ENCODE data around the gene SLC36A4. TPM values are rescaled to one million over a fixed set of nuclear protein-coding genes. Genes with fewer than 3 reads are reported as not detected.
A peak's percentile ranks its signal among the peaks of the same experiment; 100 is the strongest.

Gene SLC36A4
- total RNA-seq, 5 donors from 2014 or later (not counting 1 experiment from before 2014, with no cell fraction given): 13.3 to 21.8 (median 14.6) TPM

- no peaks in the 10 kb centered on the region for H3K36me3 ChIP-seq (ENCODE audit: control insufficient read depth in 2 of 2, extremely low read depth in 1 of 2, insufficient read depth in 1 of 2, low read length in 1 of 2)
- no peaks in the 10 kb centered on the region for H3K4me1 ChIP-seq (ENCODE audit: control insufficient read depth in 1 of 2, extremely low read depth in 1 of 2, insufficient read depth in 2 of 2, low read length in 2 of 2)
- no peaks in the 10 kb centered on the region for H3K9me3 Mint-ChIP-seq
- peaks cover 28 to 36% of the 10 kb centered on the region in 2 donors for H3K27me3 Mint-ChIP-seq
- H3K27me3 ChIP-seq (replicated peaks in 1 of 2; ENCODE audit: control insufficient read depth in 2 of 2, extremely low read depth in 1 of 2, insufficient read depth in 2 of 2, low read length in 1 of 2): peaks cover 0 to 6% of the 10 kb centered on the region in 2 experiments
- DNase-seq (peak in 34 of 35 experiments; percentile 15 to 76 (median 46)), ATAC-seq (replicated peaks in 1 of 4) (peak; percentile 85 to 93 (median 90))
- no peaks in the 10 kb centered on the region for H3K9me3 ChIP-seq
- H3K4me3 ChIP-seq (ENCODE audit: control insufficient read depth in 1 of 2, extremely low read depth in 1 of 2, low read length in 1 of 2): no peak overlapping the region
- CTCF ChIA-PET: interaction anchor here (0.6 to 1.8 kb wide), 12 partner anchors 9 to 1834 kb away, joined by 3 to 9 read pairs (median 3); partner anchors contain the start of gene C11orf97 (in 1 of the 2)
- POLR2A ChIA-PET: no interaction called here
- H3K27ac Mint-ChIP-seq: no peak overlapping the region
- 21% methylated on average over 4 of the region's 4 CpGs for WGBS (ENCODE audit: insufficient coverage)
- H3K4me1 Mint-ChIP-seq: no peaks in the 10 kb centered on the region
- no peak overlapping the region for H3K4me3 Mint-ChIP-seq
- H3K36me3 Mint-ChIP-seq: no peaks in the 10 kb centered on the region
- H3K27ac ChIP-seq (ENCODE audit: low read length): no peak overlapping the region
These were observed 36.9 kb upstream of the SLC36A4 start for GRCh38 chr11:93234602-93235207.

DNA sequence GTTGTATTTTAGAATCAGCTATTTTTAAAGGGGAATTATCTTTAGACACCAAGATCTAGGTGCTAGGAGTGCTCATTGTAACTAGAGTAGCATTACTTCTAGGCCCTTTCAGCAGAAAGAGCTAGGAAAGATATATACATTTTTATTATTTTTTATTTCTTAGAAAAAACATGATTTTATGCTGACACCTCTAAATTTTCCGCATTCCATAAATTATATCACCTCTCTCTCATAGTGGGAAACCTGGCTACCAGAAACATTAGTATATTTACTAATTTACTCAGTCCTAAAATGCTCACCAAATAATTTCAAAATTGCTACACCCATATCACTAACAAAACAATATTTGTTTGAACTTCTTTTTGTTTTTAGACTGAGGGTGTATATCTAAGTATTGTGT, 32.1 kb upstream of the SLC36A4 start:
- H3K36me3 Mint-ChIP-seq: no peaks in the 10 kb centered on the region
- no peaks in the 10 kb centered on the region for H3K9me3 Mint-ChIP-seq
- H3K4me1 ChIP-seq (ENCODE audit: control insufficient read depth in 1 of 2, extremely low read depth in 1 of 2, insufficient read depth in 2 of 2, low read length in 2 of 2): no peaks in the 10 kb centered on the region
- peaks cover 0 to 6% of the 10 kb centered on the region in 2 experiments for H3K27me3 ChIP-seq (replicated peaks in 1 of 2; ENCODE audit: control insufficient read depth in 2 of 2, extremely low read depth in 1 of 2, insufficient read depth in 2 of 2, low read length in 1 of 2)
- H3K4me3 Mint-ChIP-seq: no peak overlapping the region
- no peaks in the 10 kb centered on the region for H3K4me1 Mint-ChIP-seq
- ChIA-PET CTCF (no interaction called here), POLR2A (no interaction called here)
- no peak overlapping the region for H3K4me3 ChIP-seq (ENCODE audit: control insufficient read depth in 1 of 2, extremely low read depth in 1 of 2, low read length in 1 of 2)
- no peaks in the 10 kb centered on the region for H3K36me3 ChIP-seq (ENCODE audit: control insufficient read depth in 2 of 2, extremely low read depth in 1 of 2, insufficient read depth in 1 of 2, low read length in 1 of 2)
- no CpG with 5 or more reads among the region's 1 CpG for WGBS (ENCODE audit: insufficient coverage)
- DNase-seq (no peak), ATAC-seq (replicated peaks in 1 of 4) (no peak)
- no peak overlapping the region for H3K27ac Mint-ChIP-seq
- peaks cover 0 to 5% of the 10 kb centered on the region in 2 donors for H3K27me3 Mint-ChIP-seq
- no peaks in the 10 kb centered on the region for H3K9me3 ChIP-seq
- H3K27ac ChIP-seq (ENCODE audit: low read length): no peak overlapping the region

DNA sequence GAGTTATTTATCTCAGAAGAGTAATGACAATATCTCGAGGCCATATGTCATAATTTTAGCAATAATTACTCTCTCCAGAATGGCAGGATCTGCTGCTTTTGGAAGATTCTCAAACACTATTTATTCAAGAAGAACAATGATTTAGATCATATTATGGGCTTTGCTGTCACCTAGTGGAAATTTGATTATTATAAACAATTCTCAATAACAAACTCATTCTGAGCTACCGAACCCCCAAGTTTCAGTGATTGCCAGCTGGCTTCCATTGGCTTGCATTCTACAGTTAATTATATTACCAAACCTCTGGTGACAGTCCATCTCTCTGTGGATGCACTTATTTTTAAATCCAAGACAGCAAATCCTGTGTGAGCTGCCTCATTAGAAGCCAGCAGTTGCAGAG, 27.9 kb upstream of the SLC36A4 start:
- Mint-ChIP-seq H3K27ac (no peak overlapping the region), H3K36me3 (no peaks in the 10 kb centered on the region), H3K4me3 (no peak overlapping the region), H3K9me3 (no peaks in the 10 kb centered on the region), H3K4me1 (no peaks in the 10 kb centered on the region), H3K27me3 (peaks cover 4 to 9% of the 10 kb centered on the region in 2 donors)
- Histone ChIP-seq H3K4me3 (ENCODE audit: control insufficient read depth in 1 of 2, extremely low read depth in 1 of 2, low read length in 1 of 2) (no peak overlapping the region), H3K27ac (ENCODE audit: low read length) (no peak overlapping the region), H3K27me3 (replicated peaks in 1 of 2; ENCODE audit: control insufficient read depth in 2 of 2, extremely low read depth in 1 of 2, insufficient read depth in 2 of 2, low read length in 1 of 2) (peaks cover 0 to 5% of the 10 kb centered on the region in 2 experiments), H3K4me1 (ENCODE audit: control insufficient read depth in 1 of 2, extremely low read depth in 1 of 2, insufficient read depth in 2 of 2, low read length in 2 of 2) (no peaks in the 10 kb centered on the region), H3K9me3 (no peaks in the 10 kb centered on the region), H3K36me3 (ENCODE audit: control insufficient read depth in 2 of 2, extremely low read depth in 1 of 2, insufficient read depth in 1 of 2, low read length in 1 of 2) (no peaks in the 10 kb centered on the region)
- DNase-seq (peak in 1 of 35 experiments; percentile 47), ATAC-seq (replicated peaks in 1 of 4) (no peak)
- no CpG with 5 or more reads among the region's 2 CpGs for WGBS (ENCODE audit: insufficient coverage)
- POLR2A ChIA-PET: no interaction called here
- CTCF ChIA-PET: interaction anchor here (0.6 to 1.3 kb wide), 8 partner anchors 9 to 448 kb away, joined by 3 to 7 read pairs (median 4); partner anchors contain the start of gene SLC36A4 (in 1 of the 2)

DNA sequence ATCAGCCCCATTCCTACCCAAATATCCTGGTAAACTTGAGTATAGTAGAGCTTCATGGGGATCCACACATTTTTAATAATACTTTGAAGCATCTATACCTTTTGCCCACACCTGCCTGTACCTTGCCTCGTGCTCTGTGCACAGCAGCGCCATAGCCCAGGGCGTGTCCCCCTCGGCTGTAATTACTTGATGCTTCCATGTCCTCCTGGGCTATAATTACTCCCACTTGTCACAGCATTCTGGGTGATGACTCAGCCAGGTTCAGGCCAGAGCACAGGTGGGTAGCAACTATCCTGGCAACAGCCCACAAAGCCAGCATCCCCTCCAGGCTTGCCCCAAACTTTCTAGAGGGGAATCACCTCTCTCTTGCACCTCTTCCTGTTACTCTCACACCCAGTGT, 23.7 kb upstream of the SLC36A4 start:
- Histone ChIP-seq H3K4me3 (ENCODE audit: control insufficient read depth in 1 of 2, extremely low read depth in 1 of 2, low read length in 1 of 2) (no peak overlapping the region), H3K27ac (ENCODE audit: low read length) (no peak overlapping the region), H3K4me1 (ENCODE audit: control insufficient read depth in 1 of 2, extremely low read depth in 1 of 2, insufficient read depth in 2 of 2, low read length in 2 of 2) (no peaks in the 10 kb centered on the region), H3K36me3 (ENCODE audit: control insufficient read depth in 2 of 2, extremely low read depth in 1 of 2, insufficient read depth in 1 of 2, low read length in 1 of 2) (no peaks in the 10 kb centered on the region), H3K27me3 (replicated peaks in 1 of 2; ENCODE audit: control insufficient read depth in 2 of 2, extremely low read depth in 1 of 2, insufficient read depth in 2 of 2, low read length in 1 of 2) (peaks cover 0 to 14% of the 10 kb centered on the region in 2 experiments), H3K9me3 (no peaks in the 10 kb centered on the region)
- Mint-ChIP-seq H3K4me3 (no peak overlapping the region), H3K27ac (no peak overlapping the region), H3K9me3 (no peaks in the 10 kb centered on the region), H3K36me3 (no peaks in the 10 kb centered on the region), H3K4me1 (no peaks in the 10 kb centered on the region), H3K27me3 (peaks cover 11 to 19% of the 10 kb centered on the region in 2 donors)
- ChIA-PET POLR2A (no interaction called here), CTCF (no interaction called here)
- WGBS (ENCODE audit: insufficient coverage): 77% methylated on average over 4 of the region's 4 CpGs
- no peak for ATAC-seq (replicated peaks in 1 of 4)
- no peak for DNase-seq

DNA sequence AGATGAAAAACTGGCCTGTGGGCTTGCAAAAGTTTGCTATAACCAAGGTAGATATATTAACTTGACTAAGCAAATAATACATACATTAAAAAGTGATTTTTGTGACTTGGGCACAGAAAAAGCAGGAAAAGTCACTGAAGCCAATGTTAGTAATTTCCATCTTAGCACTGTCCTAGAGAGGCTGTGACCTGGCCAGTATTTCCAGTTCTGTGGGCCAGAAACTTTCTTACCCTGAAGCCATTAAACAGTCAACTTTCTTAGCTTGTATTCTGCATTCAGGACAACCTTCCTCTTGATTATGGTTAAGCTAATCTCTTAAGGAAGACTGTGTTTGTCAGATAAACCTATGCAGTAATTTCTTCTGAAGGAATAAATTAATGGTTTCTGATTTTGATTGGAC, 22.3 kb upstream of the SLC36A4 start:
- no peak overlapping the region for H3K27ac ChIP-seq (ENCODE audit: low read length)
- Mint-ChIP-seq H3K4me1 (no peaks in the 10 kb centered on the region), H3K27ac (no peak overlapping the region), H3K9me3 (no peaks in the 10 kb centered on the region), H3K27me3 (peaks cover 13 to 19% of the 10 kb centered on the region in 2 donors), H3K36me3 (no peaks in the 10 kb centered on the region), H3K4me3 (no peak overlapping the region)
- ATAC-seq (replicated peaks in 1 of 4): no peak
- no peak overlapping the region for H3K4me3 ChIP-seq (ENCODE audit: control insufficient read depth in 1 of 2, extremely low read depth in 1 of 2, low read length in 1 of 2)
- CTCF ChIA-PET: no interaction called here
- H3K27me3 ChIP-seq (replicated peaks in 1 of 2; ENCODE audit: control insufficient read depth in 2 of 2, extremely low read depth in 1 of 2, insufficient read depth in 2 of 2, low read length in 1 of 2): peaks cover 0 to 14% of the 10 kb centered on the region in 2 experiments
- POLR2A ChIA-PET: no interaction called here
- H3K9me3 ChIP-seq: no peaks in the 10 kb centered on the region
- H3K4me1 ChIP-seq (ENCODE audit: control insufficient read depth in 1 of 2, extremely low read depth in 1 of 2, insufficient read depth in 2 of 2, low read length in 2 of 2): no peaks in the 10 kb centered on the region
- DNase-seq: no peak
- H3K36me3 ChIP-seq (ENCODE audit: control insufficient read depth in 2 of 2, extremely low read depth in 1 of 2, insufficient read depth in 1 of 2, low read length in 1 of 2): no peaks in the 10 kb centered on the region

DNA sequence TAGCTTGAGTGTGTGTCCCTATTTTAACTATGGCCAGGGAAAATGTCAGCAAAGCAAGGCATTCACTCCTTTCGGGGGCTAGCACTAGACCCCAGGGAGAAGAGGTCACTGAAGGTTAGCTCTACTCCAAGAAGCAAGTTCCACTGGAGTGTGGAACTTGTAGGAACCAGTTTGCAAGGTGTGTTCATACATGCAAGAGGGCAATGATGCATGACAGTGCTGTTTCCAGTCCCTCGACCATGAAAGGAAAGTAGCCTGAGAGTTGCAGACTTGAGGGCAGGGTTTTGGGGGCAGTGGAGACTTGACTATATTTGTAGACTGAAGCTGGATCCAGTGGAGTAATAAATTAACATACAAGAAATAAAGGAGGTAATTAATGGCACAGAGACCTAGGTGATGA, 21.6 kb upstream of the SLC36A4 start:
- WGBS (ENCODE audit: insufficient coverage): 60% methylated on average over 2 of the region's 2 CpGs
- H3K27ac ChIP-seq (ENCODE audit: low read length): no peak overlapping the region
- H3K4me3 Mint-ChIP-seq: no peak overlapping the region
- H3K27me3 Mint-ChIP-seq: peaks cover 13 to 18% of the 10 kb centered on the region in 2 donors
- no peaks in the 10 kb centered on the region for H3K9me3 ChIP-seq
- H3K4me1 Mint-ChIP-seq: no peaks in the 10 kb centered on the region
- DNase-seq (no peak), ATAC-seq (replicated peaks in 1 of 4) (no peak)
- H3K4me1 ChIP-seq (ENCODE audit: control insufficient read depth in 1 of 2, extremely low read depth in 1 of 2, insufficient read depth in 2 of 2, low read length in 2 of 2): no peaks in the 10 kb centered on the region
- no peaks in the 10 kb centered on the region for H3K36me3 ChIP-seq (ENCODE audit: control insufficient read depth in 2 of 2, extremely low read depth in 1 of 2, insufficient read depth in 1 of 2, low read length in 1 of 2)
- no peaks in the 10 kb centered on the region for H3K36me3 Mint-ChIP-seq
- H3K4me3 ChIP-seq (ENCODE audit: control insufficient read depth in 1 of 2, extremely low read depth in 1 of 2, low read length in 1 of 2): no peak overlapping the region
- CTCF ChIA-PET: no interaction called here
- H3K27me3 ChIP-seq (replicated peaks in 1 of 2; ENCODE audit: control insufficient read depth in 2 of 2, extremely low read depth in 1 of 2, insufficient read depth in 2 of 2, low read length in 1 of 2): peaks cover 0 to 14% of the 10 kb centered on the region in 2 experiments
- POLR2A ChIA-PET: no interaction called here
- H3K27ac Mint-ChIP-seq: no peak overlapping the region
- no peaks in the 10 kb centered on the region for H3K9me3 Mint-ChIP-seq
